GM23248 (cell line): ENCODE results near the gene NME4.

ENCODE experiments used
- EZH2 ChIP-seq: fragments of 200-600 bp; sonication (generic); IDR thresholded peaks from 2 replicates; pipeline ENCODE4 v1.6.1; 2018; ENCODE audit warnings: antibody characterized with exemption, mild to moderate bottlenecking; ENCODE audit not compliant: insufficient read depth, poor library complexity, severe bottlenecking
- EZH2phosphoT487 ChIP-seq: fragments of 200-600 bp; sonication (generic); IDR thresholded peaks from 2 replicates; pipeline ENCODE4 v1.6.1; 2018; ENCODE audit warnings: antibody characterized with exemption, moderate library complexity, mild to moderate bottlenecking, low read depth; ENCODE audit not compliant: insufficient read depth

DNA sequence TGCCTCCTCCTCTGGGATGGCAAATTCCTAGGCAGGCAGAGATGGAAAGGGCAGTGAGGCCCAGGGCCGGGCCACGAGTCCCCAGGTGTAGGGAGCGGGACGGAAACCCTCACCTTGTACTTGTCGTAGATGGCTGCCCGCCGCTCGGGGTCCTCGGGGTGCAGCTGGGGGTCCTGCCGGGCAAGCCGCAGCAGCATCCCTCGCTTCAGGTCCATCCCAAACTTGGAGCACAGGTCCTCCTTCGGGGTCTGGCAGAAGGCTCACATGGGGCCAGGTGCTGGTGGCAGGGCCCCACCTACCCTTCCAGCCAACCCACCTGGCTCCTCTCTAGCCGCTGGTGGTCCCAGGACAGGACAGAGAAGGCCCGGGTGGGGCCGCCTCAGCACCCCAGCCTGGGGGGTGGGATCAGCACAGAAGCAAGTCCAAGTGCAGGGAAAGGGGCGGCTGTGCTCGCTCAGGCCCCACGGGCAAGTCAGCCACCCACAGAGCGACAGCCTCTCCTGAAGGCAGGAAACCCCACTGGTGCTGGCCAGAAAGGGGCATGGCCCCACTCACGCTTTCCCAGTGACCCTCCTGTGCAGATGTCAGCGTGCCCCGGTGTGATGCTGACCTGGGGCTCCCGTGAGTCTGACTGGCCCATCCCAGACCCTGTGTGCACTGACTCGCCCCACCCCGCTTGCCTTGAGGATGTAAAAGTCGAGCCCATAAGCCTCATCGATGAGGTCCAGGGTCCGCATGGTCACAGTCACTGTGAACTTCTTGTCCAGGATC is 28.4 kb upstream of the NME4 start:
- no peak for TF ChIP-seq EZH2
- TF ChIP-seq EZH2phosphoT487, result no peak
